ENCODE results near the gene TMEM43. TPM values are rescaled to one million over a fixed set of nuclear protein-coding genes. Genes with fewer than 3 reads are reported as not detected.

Gene TMEM43
- total RNA-seq, 1 donor from 2014 or later = 79.2 TPM

GRCh38 chr3:14170531-14171159 lies 45.8 kb downstream of the TMEM43 start:
- Histone ChIP-seq H3K4me1 (ENCODE audit: insufficient read depth, low read length) (peaks cover 19% of the 10 kb centered on the region), H3K27ac (ENCODE audit: low read depth, low read length) (peak overlapping the region; percentile 75), H3K27me3 (ENCODE audit: insufficient read depth, low read length) (no peaks in the 10 kb centered on the region), H3K36me3 (ENCODE audit: insufficient read depth, low read length) (peaks cover 46% of the 10 kb centered on the region), H4K20me1 (ENCODE audit: insufficient read depth, low read length) (peaks cover 33% of the 10 kb centered on the region), H2AFZ (ENCODE audit: low read depth, low read length) (no peak overlapping the region), H3K79me2 (ENCODE audit: insufficient read depth, low read length) (peaks cover 28% of the 10 kb centered on the region), H3K9ac (ENCODE audit: low read length) (peak overlapping the region; percentile 0), H3K4me3 (ENCODE audit: insufficient read depth, low read depth, low read length) (no peak overlapping the region), H3K4me2 (ENCODE audit: low read length) (peak overlapping the region; percentile 49), H3K9me3 (ENCODE audit: insufficient read depth, low read depth, low read length) (no peaks in the 10 kb centered on the region)
- Mint-ChIP-seq H3K4me1 (ENCODE audit: low read depth, unreplicated experiment) (peaks cover 30% of the 10 kb centered on the region), H3K36me3 (ENCODE audit: low read depth, unreplicated experiment) (peaks cover 38% of the 10 kb centered on the region), H3K27me3 (ENCODE audit: low read depth, unreplicated experiment) (no peaks in the 10 kb centered on the region), H3K27ac (ENCODE audit: unreplicated experiment) (peak overlapping the region; percentile 93), H3K4me3 (ENCODE audit: unreplicated experiment) (peak overlapping the region; percentile 34), H3K9me3 (ENCODE audit: unreplicated experiment) (no peaks in the 10 kb centered on the region)
- DNase-seq (ENCODE audit: low read depth) (peak; percentile 81), FAIRE-seq (no peak)
- no peak for TF ChIP-seq CTCF (IDR thresholded peaks at IDR 0.05; ENCODE audit: insufficient read depth, low read depth, low read length)
- no peak for TF ChIP-seq EZH2 (IDR thresholded peaks at IDR 0.05; ENCODE audit: insufficient read depth, low read length)

- no peaks in the 10 kb centered on the region for H3K9me3 Mint-ChIP-seq (ENCODE audit: unreplicated experiment)
- Histone ChIP-seq H3K36me3 (ENCODE audit: insufficient read depth, low read length) (peaks cover 39% of the 10 kb centered on the region), H3K79me2 (ENCODE audit: insufficient read depth, low read length) (peaks cover 46% of the 10 kb centered on the region), H3K27ac (ENCODE audit: low read depth, low read length) (no peak overlapping the region), H3K9ac (ENCODE audit: low read length) (no peak overlapping the region), H2AFZ (ENCODE audit: low read depth, low read length) (no peak overlapping the region), H3K9me3 (ENCODE audit: insufficient read depth, low read depth, low read length) (no peaks in the 10 kb centered on the region), H3K4me2 (ENCODE audit: low read length) (no peak overlapping the region), H3K4me1 (ENCODE audit: insufficient read depth, low read length) (peaks cover 28% of the 10 kb centered on the region), H3K4me3 (ENCODE audit: insufficient read depth, low read depth, low read length) (no peak overlapping the region), H4K20me1 (ENCODE audit: insufficient read depth, low read length) (peaks cover 40% of the 10 kb centered on the region), H3K27me3 (ENCODE audit: insufficient read depth, low read length) (no peaks in the 10 kb centered on the region)
- no peak overlapping the region for H3K27ac Mint-ChIP-seq (ENCODE audit: unreplicated experiment)
- DNase-seq (ENCODE audit: low read depth) (no peak), FAIRE-seq (no peak)
- H3K4me3 Mint-ChIP-seq (ENCODE audit: unreplicated experiment) = no peak overlapping the region
- peaks cover 34% of the 10 kb centered on the region for H3K4me1 Mint-ChIP-seq (ENCODE audit: low read depth, unreplicated experiment)
- TF ChIP-seq CTCF (IDR thresholded peaks at IDR 0.05; ENCODE audit: insufficient read depth, low read depth, low read length) (no peak), EZH2 (IDR thresholded peaks at IDR 0.05; ENCODE audit: insufficient read depth, low read length) (no peak)
- H3K27me3 Mint-ChIP-seq (ENCODE audit: low read depth, unreplicated experiment) = no peaks in the 10 kb centered on the region
- peaks cover 27% of the 10 kb centered on the region for H3K36me3 Mint-ChIP-seq (ENCODE audit: low read depth, unreplicated experiment)
Measured at GRCh38 chr3:14172496-14172895, 47.6 kb downstream of the TMEM43 start.

- Histone ChIP-seq H4K20me1 (ENCODE audit: insufficient read depth, low read length) (peaks cover 43% of the 10 kb centered on the region), H3K4me1 (ENCODE audit: insufficient read depth, low read length) (peaks cover 37% of the 10 kb centered on the region), H3K36me3 (ENCODE audit: insufficient read depth, low read length) (peaks cover 19% of the 10 kb centered on the region), H3K27ac (ENCODE audit: low read depth, low read length) (no peak overlapping the region), H3K9ac (ENCODE audit: low read length) (no peak overlapping the region), H2AFZ (ENCODE audit: low read depth, low read length) (no peak overlapping the region), H3K4me2 (ENCODE audit: low read length) (peak overlapping the region; percentile 28), H3K27me3 (ENCODE audit: insufficient read depth, low read length) (no peaks in the 10 kb centered on the region), H3K4me3 (ENCODE audit: insufficient read depth, low read depth, low read length) (no peak overlapping the region), H3K79me2 (ENCODE audit: insufficient read depth, low read length) (peaks cover 61% of the 10 kb centered on the region), H3K9me3 (ENCODE audit: insufficient read depth, low read depth, low read length) (no peaks in the 10 kb centered on the region)
- Mint-ChIP-seq H3K9me3 (ENCODE audit: unreplicated experiment) (no peaks in the 10 kb centered on the region), H3K36me3 (ENCODE audit: low read depth, unreplicated experiment) (peaks cover 16% of the 10 kb centered on the region), H3K4me3 (ENCODE audit: unreplicated experiment) (no peak overlapping the region), H3K4me1 (ENCODE audit: low read depth, unreplicated experiment) (peaks cover 39% of the 10 kb centered on the region), H3K27ac (ENCODE audit: unreplicated experiment) (no peak overlapping the region), H3K27me3 (ENCODE audit: low read depth, unreplicated experiment) (no peaks in the 10 kb centered on the region)
- TF ChIP-seq CTCF (IDR thresholded peaks at IDR 0.05; ENCODE audit: insufficient read depth, low read depth, low read length) (no peak), EZH2 (IDR thresholded peaks at IDR 0.05; ENCODE audit: insufficient read depth, low read length) (no peak)
- DNase-seq (ENCODE audit: low read depth) = no peak
- FAIRE-seq = no peak
Measured at GRCh38 chr3:14174483-14174882, 49.6 kb downstream of the TMEM43 start.

Measured in astrocyte (in vitro differentiated cells and primary cell).